H9 (cell line): ENCODE measurements around the gene AARSD1. TPM values are rescaled to one million over a fixed set of nuclear protein-coding genes. Genes with fewer than 3 reads are reported as not detected.

Experiments
- DNase-seq: peaks from one replicate; pipeline ENCODE4 v3.0.0-alpha.2; 2017
- H2AFZ ChIP-seq: one replicate; pipeline ENCODE4 v1.6.1; 2013; ENCODE audit warnings: mild to moderate bottlenecking, low read length, control low read depth, moderate library complexity
- H2AK5ac ChIP-seq: 2 replicates; pipeline ENCODE4 v1.6.1; 2013; ENCODE audit warnings: low read length, control low read depth, mixed read lengths; ENCODE audit not compliant: insufficient read length
- H2BK120ac ChIP-seq: one replicate; pipeline ENCODE4 v1.6.1; 2013; ENCODE audit warnings: low read depth, mild to moderate bottlenecking, low read length, control low read depth, inconsistent platforms; ENCODE audit not compliant: poor library complexity, severe bottlenecking
- H2BK12ac ChIP-seq: 2 replicates; pipeline ENCODE4 v1.6.1; 2013; ENCODE audit warnings: low read length, control low read depth, mixed read lengths, low read depth; ENCODE audit not compliant: insufficient read length
- H2BK15ac ChIP-seq: 2 replicates; pipeline ENCODE4 v1.6.1; 2013; ENCODE audit warnings: low read depth, low read length, control low read depth
- H2BK20ac ChIP-seq: one replicate; pipeline ENCODE4 v1.6.1; 2013; ENCODE audit warnings: low read depth, mild to moderate bottlenecking, low read length, control low read depth, inconsistent platforms; ENCODE audit not compliant: poor library complexity, severe bottlenecking
- H2BK5ac ChIP-seq: 2 replicates; pipeline ENCODE4 v1.6.1; 2013; ENCODE audit warnings: low read length, control low read depth, mixed read lengths; ENCODE audit not compliant: insufficient read length
- H3K14ac ChIP-seq: 2 replicates; pipeline ENCODE4 v1.6.1; 2013; ENCODE audit warnings: low read length, control low read depth; ENCODE audit not compliant: insufficient read depth
- H3K18ac ChIP-seq: 2 replicates; pipeline ENCODE4 v1.6.1; 2013; ENCODE audit warnings: low read depth, mild to moderate bottlenecking, mixed read lengths, low read length, control low read depth; ENCODE audit not compliant: insufficient read length
- H3K23ac ChIP-seq: 2 replicates; pipeline ENCODE4 v1.6.1; 2013; ENCODE audit warnings: low read length, control low read depth, mixed read lengths, low read depth; ENCODE audit not compliant: insufficient read length
- H3K23me2 ChIP-seq: 2 replicates; pipeline ENCODE4 v1.6.1; 2013; ENCODE audit warnings: low read depth, mild to moderate bottlenecking, mixed read lengths, low read length, control low read depth; ENCODE audit not compliant: insufficient read length, poor library complexity, severe bottlenecking
- H3K27ac ChIP-seq: 2 replicates; pipeline ENCODE4 v1.5.1; 2013; ENCODE audit warnings: low read length, control low read depth, mixed read lengths, low read depth; ENCODE audit not compliant: insufficient read length
- H3K27me3 ChIP-seq: 2 replicates; pipeline ENCODE4 v1.6.1; 2013; ENCODE audit warnings: low read length, control low read depth, inconsistent platforms; ENCODE audit not compliant: insufficient read depth
- H3K4ac ChIP-seq: 2 replicates; pipeline ENCODE4 v1.6.1; 2013; ENCODE audit warnings: low read depth, mild to moderate bottlenecking, control low read depth, inconsistent platforms, low read length, moderate library complexity
- H3K4me1 ChIP-seq: 2 replicates; pipeline ENCODE4 v1.6.1; 2013; ENCODE audit warnings: low read length, control low read depth, inconsistent platforms; ENCODE audit not compliant: insufficient read depth
- H3K4me2 ChIP-seq: 2 replicates; pipeline ENCODE4 v1.6.1; 2013; ENCODE audit warnings: low read length, control low read depth, mixed read lengths; ENCODE audit not compliant: insufficient read length, insufficient read depth
- H3K56ac ChIP-seq: 2 replicates; pipeline ENCODE4 v1.6.1; 2013; ENCODE audit warnings: low read depth, mild to moderate bottlenecking, mixed read lengths, low read length, control low read depth; ENCODE audit not compliant: insufficient read length
- H3K79me1 ChIP-seq: 2 replicates; pipeline ENCODE4 v1.6.1; 2013; ENCODE audit warnings: low read depth, mild to moderate bottlenecking, moderate library complexity, low read length, control low read depth, inconsistent platforms; ENCODE audit not compliant: insufficient read depth, poor library complexity, severe bottlenecking
- H3K79me2 ChIP-seq: 2 replicates; pipeline ENCODE4 v1.6.1; 2013; ENCODE audit warnings: low read length, control low read depth, inconsistent platforms; ENCODE audit not compliant: insufficient read depth
- H3K9ac ChIP-seq: 2 replicates; pipeline ENCODE4 v1.6.1; 2013; ENCODE audit warnings: low read length, control low read depth, mixed read lengths; ENCODE audit not compliant: insufficient read length; ENCODE audit errors: extremely low read depth
- H3K9me3 ChIP-seq: one replicate; pipeline ENCODE4 v1.6.1; 2013; ENCODE audit warnings: low read depth, low read length, inconsistent platforms; ENCODE audit not compliant: control insufficient read depth
- H3T11ph ChIP-seq: one replicate; pipeline ENCODE4 v1.6.1; 2013; ENCODE audit warnings: mild to moderate bottlenecking, low read length, control low read depth, inconsistent platforms
- H4K20me1 ChIP-seq: one replicate; pipeline ENCODE4 v1.6.1; 2013; ENCODE audit not compliant: control insufficient read depth, insufficient read length, insufficient read depth
- H4K5ac ChIP-seq: 2 replicates; pipeline ENCODE4 v1.6.1; 2013; ENCODE audit warnings: low read depth, mild to moderate bottlenecking, mixed read lengths, low read length, control low read depth; ENCODE audit not compliant: insufficient read length
- H4K8ac ChIP-seq: replicated peaks from 2 replicates; pipeline ENCODE4 v1.6.1; 2013; ENCODE audit warnings: low read length, control low read depth, mixed read lengths, low read depth; ENCODE audit not compliant: insufficient read length
- H4K91ac ChIP-seq: 2 replicates; pipeline ENCODE4 v1.6.1; 2013; ENCODE audit warnings: low read depth, mild to moderate bottlenecking, moderate library complexity, mixed read lengths, low read length, control low read depth; ENCODE audit not compliant: insufficient read length
- H3K27ac Mint-ChIP-seq, 3 experiments: 2 replicates in 2 of 3; 3 replicates in 1 of 3; pipeline ENCODE4 v1.8.0; 2020 to 2021; ENCODE audit warnings: mixed read lengths in 3 of 3, mild to moderate bottlenecking in 1 of 3, moderate library complexity in 1 of 3
- H3K27me3 Mint-ChIP-seq: 2 replicates; pipeline ENCODE4 v1.8.0; 2021; ENCODE audit warnings: low read depth, mild to moderate bottlenecking, moderate library complexity, mixed read lengths
- H3K36me3 Mint-ChIP-seq, 3 experiments: 2 replicates in 2 of 3; 3 replicates in 1 of 3; pipeline ENCODE4 v1.8.0; 2020 to 2021; ENCODE audit warnings: low read depth in 3 of 3, mixed read lengths in 3 of 3; ENCODE audit not compliant: insufficient read depth in 1 of 3
- H3K4me1 Mint-ChIP-seq, 2 experiments: 2 replicates each; pipeline ENCODE4 v1.8.0; 2020; ENCODE audit warnings: mixed read lengths in 2 of 2
- H3K4me3 Mint-ChIP-seq, 2 experiments: 2 replicates in 1 of 2; 3 replicates in 1 of 2; pipeline ENCODE4 v1.8.0; 2020 to 2021; ENCODE audit warnings: mild to moderate bottlenecking in 2 of 2, mixed read lengths in 2 of 2, moderate library complexity in 1 of 2
- H3K9me3 Mint-ChIP-seq, 2 experiments: 2 replicates in 1 of 2; 3 replicates in 1 of 2; pipeline ENCODE4 v1.8.0; 2020; ENCODE audit warnings: mild to moderate bottlenecking in 2 of 2, mixed read lengths in 2 of 2, moderate library complexity in 1 of 2
- CTCF ChIP-seq: fragments of 200-600 bp; sonication (generic); conservative IDR thresholded peaks from 3 replicates; pipeline ENCODE4 v1.8.0; 2021; ENCODE audit warnings: antibody characterized with exemption, mild to moderate bottlenecking
- WGBS: extraction: QIAGEN DNeasy Blood & Tissue Kit; methylation state at CpG from one replicate; pipeline ENCODE4 v1.1.7; 2013; ENCODE audit warnings: missing lambda C conversion rate, low lambda C conversion rate, mixed read lengths; ENCODE audit not compliant: insufficient read length; ENCODE audit errors: extremely low coverage; 5-methylcytosine and 5-hydroxymethylcytosine counted together
- total RNA-seq: library from RNA; stranded (reverse); gene quantifications from 2 replicates; pipeline ENCODE4 v1.2.1, GENCODE V29; 2021

Gene AARSD1
- total RNA-seq, 1 experiment from 2014 or later, result 68.7 TPM

- Histone ChIP-seq H3K27ac (no peak overlapping the region), H2BK15ac (no peak overlapping the region), H3K23ac (no peak overlapping the region), H4K20me1 (no peaks in the 10 kb centered on the region), H3K79me2 (no peaks in the 10 kb centered on the region), H3K4ac (no peak overlapping the region), H3K79me1 (no peaks in the 10 kb centered on the region), H3K23me2 (no peaks in the 10 kb centered on the region), H2AK5ac (no peak overlapping the region), H3K14ac (no peak overlapping the region), H4K8ac (no peak overlapping the region), H2BK120ac (no peak overlapping the region), H3K9me3 (no peaks in the 10 kb centered on the region), H4K5ac (no peak overlapping the region), H3T11ph (no peak overlapping the region), H3K18ac (no peak overlapping the region), H4K91ac (no peak overlapping the region), H3K9ac (no peak overlapping the region), H3K4me2 (no peak overlapping the region), H2BK5ac (no peak overlapping the region), H2BK12ac (no peak overlapping the region), H3K4me1 (no peaks in the 10 kb centered on the region), H2BK20ac (no peak overlapping the region), H2AFZ (no peak overlapping the region), H3K27me3 (no peaks in the 10 kb centered on the region), H3K56ac (no peak overlapping the region)
- Mint-ChIP-seq H3K9me3 (no peaks in the 10 kb centered on the region), H3K4me3 (no peak overlapping the region), H3K4me1 (no peaks in the 10 kb centered on the region), H3K27me3 (no peaks in the 10 kb centered on the region), H3K36me3 (peaks cover 27 to 70% (median 63%) of the 10 kb centered on the region in 3 experiments; a peak in 6 of 7 replicates), H3K27ac (no peak overlapping the region)
- WGBS, result no CpG with 5 or more reads among the region's 6 CpGs
- TF ChIP-seq CTCF, result no peak
- DNase-seq, result no peak
These were observed 27.2 kb upstream of the AARSD1 start for GRCh38 chr17:42991471-42991870.
